GM23338 (cell line): Measurements from ENCODE around the gene TTC13. TPM values are rescaled to one million over a fixed set of nuclear protein-coding genes. Genes with fewer than 3 reads are reported as not detected.

Source experiments
- ATAC-seq: fragments of 200-7000 bp; cut with Tn5 transposase; 3 replicates; pipeline ENCODE4 v1.9.1; 2020
- DNase-seq: peaks from one replicate; pipeline ENCODE4 v3.0.0-alpha.2; 2015; ENCODE audit warnings: low spot score
- H2AFZ ChIP-seq: fragments of 200-600 bp; sonication (generic); 2 replicates; pipeline ENCODE4 v1.8.0; 2016; ENCODE audit warnings: antibody characterized with exemption, mild to moderate bottlenecking, moderate library complexity
- H3F3A ChIP-seq: fragments of 200-600 bp; sonication (generic); replicated peaks from 2 replicates; pipeline ENCODE4 v1.8.0; 2017; ENCODE audit warnings: antibody characterized with exemption, mixed run types, low read depth
- H3K27ac ChIP-seq: fragments of 200-600 bp; sonication (generic); 2 replicates; pipeline ENCODE4 v1.6.1; 2016; ENCODE audit warnings: low read depth
- H3K27me3 ChIP-seq: fragments of 200-600 bp; sonication (generic); 2 replicates; pipeline ENCODE4 v1.8.0; 2016; ENCODE audit warnings: mild to moderate bottlenecking, mixed run types, moderate library complexity; ENCODE audit not compliant: insufficient read depth
- H3K36me3 ChIP-seq: fragments of 200-600 bp; sonication (generic); 2 replicates; pipeline ENCODE4 v1.8.0; 2016; ENCODE audit warnings: mild to moderate bottlenecking; ENCODE audit not compliant: insufficient read depth
- H3K4me1 ChIP-seq: fragments of 200-600 bp; sonication (generic); 2 replicates; pipeline ENCODE4 v1.8.0; 2016; ENCODE audit warnings: mild to moderate bottlenecking, moderate library complexity; ENCODE audit not compliant: insufficient read depth
- H3K4me2 ChIP-seq: fragments of 200-600 bp; sonication (generic); 2 replicates; pipeline ENCODE4 v1.7.1; 2017; ENCODE audit warnings: mixed run types
- H3K4me3 ChIP-seq: fragments of 200-600 bp; sonication (generic); 2 replicates; pipeline ENCODE4 v1.6.1; 2016; ENCODE audit warnings: mixed run types
- H3K79me2 ChIP-seq: fragments of 200-600 bp; sonication (generic); replicated peaks from 2 replicates; pipeline ENCODE4 v1.8.0; 2017; ENCODE audit warnings: mild to moderate bottlenecking; ENCODE audit not compliant: insufficient read depth
- H3K9me2 ChIP-seq: fragments of 200-600 bp; sonication (generic); 2 replicates; pipeline ENCODE4 v1.8.0; 2017; ENCODE audit not compliant: insufficient read depth
- H4K20me1 ChIP-seq: fragments of 200-600 bp; sonication (generic); replicated peaks from 2 replicates; pipeline ENCODE4 v1.8.0; 2017; ENCODE audit warnings: mild to moderate bottlenecking; ENCODE audit not compliant: insufficient read depth
- H3K27ac Mint-ChIP-seq: 2 replicates; pipeline ENCODE4 v1.8.0; 2020; ENCODE audit warnings: inconsistent platforms, mild to moderate bottlenecking, moderate library complexity, mixed read lengths
- H3K27me3 Mint-ChIP-seq: 3 replicates; pipeline ENCODE4 v1.8.0; 2022; ENCODE audit warnings: low read depth, mild to moderate bottlenecking, moderate library complexity, mixed read lengths, inconsistent platforms; ENCODE audit not compliant: insufficient read depth, poor library complexity
- H3K36me3 Mint-ChIP-seq: 3 replicates; pipeline ENCODE4 v1.8.0; 2021; ENCODE audit warnings: low read depth, mild to moderate bottlenecking, inconsistent platforms, moderate library complexity, mixed read lengths
- H3K4me1 Mint-ChIP-seq: 3 replicates; pipeline ENCODE4 v1.8.0; 2020; ENCODE audit warnings: mild to moderate bottlenecking, inconsistent platforms, mixed read lengths
- H3K4me3 Mint-ChIP-seq: 3 replicates; pipeline ENCODE4 v1.8.0; 2021; ENCODE audit warnings: moderate library complexity, mild to moderate bottlenecking, inconsistent platforms, mixed read lengths
- H3K9me3 Mint-ChIP-seq: 3 replicates; pipeline ENCODE4 v1.8.0; 2020; ENCODE audit warnings: moderate library complexity, mild to moderate bottlenecking, inconsistent platforms, mixed read lengths
- CREB1 ChIP-seq: fragments of 250-450 bp; sonication (Bioruptor Pico); IDR thresholded peaks from 2 replicates; pipeline ENCODE4 v1.5.0; 2020; ENCODE audit warnings: low read depth, mild to moderate bottlenecking, moderate library complexity
- EZH2 ChIP-seq: fragments of 200-600 bp; sonication (generic); IDR thresholded peaks from one replicate; pipeline ENCODE4 v1.8.0; 2017; ENCODE audit warnings: antibody characterized with exemption, mild to moderate bottlenecking, low read depth; ENCODE audit not compliant: unreplicated experiment
- EZH2phosphoT487 ChIP-seq: fragments of 200-600 bp; sonication (generic); IDR thresholded peaks from one replicate; pipeline ENCODE4 v1.8.1; 2018; ENCODE audit warnings: antibody characterized with exemption; ENCODE audit not compliant: unreplicated experiment
- JUNB ChIP-seq: IDR thresholded peaks from one replicate; pipeline ENCODE4 v1.6.1; 2016; ENCODE audit warnings: antibody characterized with exemption; ENCODE audit not compliant: unreplicated experiment
- NANOG ChIP-seq: IDR thresholded peaks from 2 replicates; pipeline ENCODE4 v1.6.1; 2016; ENCODE audit warnings: antibody characterized with exemption, borderline replicate concordance
- POLR2AphosphoS5 ChIP-seq: IDR thresholded peaks from 2 replicates; pipeline ENCODE4 v1.6.1; 2016; ENCODE audit warnings: antibody characterized with exemption, low read depth
- STAT1 ChIP-seq: IDR thresholded peaks from one replicate; pipeline ENCODE4 v1.6.1; 2016; ENCODE audit warnings: antibody characterized with exemption; ENCODE audit not compliant: unreplicated experiment
- ZNF114 ChIP-seq: fragments of 250-450 bp; sonication (Bioruptor Pico); IDR thresholded peaks from 2 replicates; pipeline ENCODE4 v1.5.0; 2020; ENCODE audit warnings: mild to moderate bottlenecking, moderate library complexity
- ZNF331 ChIP-seq: fragments of 250-450 bp; sonication (Bioruptor Pico); IDR thresholded peaks from 2 replicates; pipeline ENCODE4 v1.5.0; 2020; ENCODE audit warnings: low read depth, mild to moderate bottlenecking, moderate library complexity
- polyA plus RNA-seq: library from polyadenylated mRNA; unstranded; fragments of >200 nt; fragmentation: Nextera tagmentation; extraction: Ambion mirVana; gene quantifications from 2 replicates; pipeline ENCODE4 v1.2.1, GENCODE V29; 2016
- total RNA-seq: library from RNA; depleted of rRNA; stranded (reverse); fragments of >200 nt; shearing (Covaris generic); gene quantifications from 2 replicates; pipeline ENCODE4 v1.2.3, GENCODE V29; 2014
- TF ChIP-seq, protein P1 (sequence below): IDR thresholded peaks from one replicate; pipeline ENCODE4 v1.6.1; 2018; ENCODE audit warnings: antibody characterized with exemption; ENCODE audit not compliant: unreplicated experiment
- TF ChIP-seq, protein P2 (sequence below): fragments of 250-450 bp; sonication (Bioruptor Pico); IDR thresholded peaks from 2 replicates; pipeline ENCODE4 v1.5.0; 2020; ENCODE audit warnings: mild to moderate bottlenecking, moderate library complexity
- TF ChIP-seq, protein P3 (sequence below), 2 experiments: fragments of 200-600 bp in 1 of 2; sonication (generic) in 1 of 2; conservative IDR thresholded peaks; 2 replicates each; pipeline versions ENCODE4 v1.5.1 to v1.6.1; 2016 to 2017; ENCODE audit warnings: antibody characterized with exemption in 2 of 2, low read depth in 2 of 2, mild to moderate bottlenecking in 2 of 2, moderate library complexity in 1 of 2
- TF ChIP-seq, protein P4 (sequence below): IDR thresholded peaks from 2 replicates; pipeline ENCODE4 v1.6.1; 2016; ENCODE audit warnings: antibody characterized with exemption

The TTC13 gene
- total and polyA plus RNA-seq, 2 experiments from 2014 or later, result 3.8 to 9.4 TPM

DNA sequence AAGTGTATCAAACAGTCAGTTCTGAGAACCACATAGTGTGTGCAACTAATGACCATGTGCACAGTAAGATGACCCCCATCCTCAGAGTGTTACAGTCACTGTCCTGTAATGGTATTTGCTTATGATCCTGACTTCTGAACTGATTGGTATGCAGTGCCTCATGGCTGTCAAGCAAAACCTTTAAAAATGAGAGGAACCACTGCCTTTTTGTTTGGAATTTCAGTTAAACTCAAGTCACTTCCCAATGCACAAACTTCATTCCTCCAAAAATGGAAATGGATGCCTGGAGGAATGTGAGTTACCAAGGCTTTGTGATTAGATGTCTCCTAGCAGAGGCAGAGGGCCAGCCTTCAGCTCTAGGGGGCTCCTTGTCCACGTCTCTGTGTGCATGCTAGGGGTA, 120.8 kb downstream of the TTC13 start:
- DNase-seq, result no peak
- peaks cover 71% of the 10 kb centered on the region for H3K79me2 ChIP-seq
- peaks cover 36% of the 10 kb centered on the region for H3K36me3 Mint-ChIP-seq
- peaks cover 32% of the 10 kb centered on the region; the same call in 1 of the 2 replicates for H4K20me1 ChIP-seq
- H3K9me2 ChIP-seq, result peaks cover 3% of the 10 kb centered on the region; the same call in 1 of the 2 replicates
- peaks cover 18% of the 10 kb centered on the region; the same call in 1 of the 2 replicates for H3K4me1 ChIP-seq
- H3K27ac ChIP-seq, result no peak overlapping the region
- TF ChIP-seq ZNF331 (no peak), CREB1 (no peak), POLR2AphosphoS5 (no peak), NANOG (no peak), STAT1 (no peak), ZNF114 (no peak), EZH2phosphoT487 (no peak), EZH2 (no peak), JUNB (no peak)
- TF ChIP-seq, protein P1, sequence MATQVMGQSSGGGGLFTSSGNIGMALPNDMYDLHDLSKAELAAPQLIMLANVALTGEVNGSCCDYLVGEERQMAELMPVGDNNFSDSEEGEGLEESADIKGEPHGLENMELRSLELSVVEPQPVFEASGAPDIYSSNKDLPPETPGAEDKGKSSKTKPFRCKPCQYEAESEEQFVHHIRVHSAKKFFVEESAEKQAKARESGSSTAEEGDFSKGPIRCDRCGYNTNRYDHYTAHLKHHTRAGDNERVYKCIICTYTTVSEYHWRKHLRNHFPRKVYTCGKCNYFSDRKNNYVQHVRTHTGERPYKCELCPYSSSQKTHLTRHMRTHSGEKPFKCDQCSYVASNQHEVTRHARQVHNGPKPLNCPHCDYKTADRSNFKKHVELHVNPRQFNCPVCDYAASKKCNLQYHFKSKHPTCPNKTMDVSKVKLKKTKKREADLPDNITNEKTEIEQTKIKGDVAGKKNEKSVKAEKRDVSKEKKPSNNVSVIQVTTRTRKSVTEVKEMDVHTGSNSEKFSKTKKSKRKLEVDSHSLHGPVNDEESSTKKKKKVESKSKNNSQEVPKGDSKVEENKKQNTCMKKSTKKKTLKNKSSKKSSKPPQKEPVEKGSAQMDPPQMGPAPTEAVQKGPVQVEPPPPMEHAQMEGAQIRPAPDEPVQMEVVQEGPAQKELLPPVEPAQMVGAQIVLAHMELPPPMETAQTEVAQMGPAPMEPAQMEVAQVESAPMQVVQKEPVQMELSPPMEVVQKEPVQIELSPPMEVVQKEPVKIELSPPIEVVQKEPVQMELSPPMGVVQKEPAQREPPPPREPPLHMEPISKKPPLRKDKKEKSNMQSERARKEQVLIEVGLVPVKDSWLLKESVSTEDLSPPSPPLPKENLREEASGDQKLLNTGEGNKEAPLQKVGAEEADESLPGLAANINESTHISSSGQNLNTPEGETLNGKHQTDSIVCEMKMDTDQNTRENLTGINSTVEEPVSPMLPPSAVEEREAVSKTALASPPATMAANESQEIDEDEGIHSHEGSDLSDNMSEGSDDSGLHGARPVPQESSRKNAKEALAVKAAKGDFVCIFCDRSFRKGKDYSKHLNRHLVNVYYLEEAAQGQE, result no peak
- TF ChIP-seq, protein P2, sequence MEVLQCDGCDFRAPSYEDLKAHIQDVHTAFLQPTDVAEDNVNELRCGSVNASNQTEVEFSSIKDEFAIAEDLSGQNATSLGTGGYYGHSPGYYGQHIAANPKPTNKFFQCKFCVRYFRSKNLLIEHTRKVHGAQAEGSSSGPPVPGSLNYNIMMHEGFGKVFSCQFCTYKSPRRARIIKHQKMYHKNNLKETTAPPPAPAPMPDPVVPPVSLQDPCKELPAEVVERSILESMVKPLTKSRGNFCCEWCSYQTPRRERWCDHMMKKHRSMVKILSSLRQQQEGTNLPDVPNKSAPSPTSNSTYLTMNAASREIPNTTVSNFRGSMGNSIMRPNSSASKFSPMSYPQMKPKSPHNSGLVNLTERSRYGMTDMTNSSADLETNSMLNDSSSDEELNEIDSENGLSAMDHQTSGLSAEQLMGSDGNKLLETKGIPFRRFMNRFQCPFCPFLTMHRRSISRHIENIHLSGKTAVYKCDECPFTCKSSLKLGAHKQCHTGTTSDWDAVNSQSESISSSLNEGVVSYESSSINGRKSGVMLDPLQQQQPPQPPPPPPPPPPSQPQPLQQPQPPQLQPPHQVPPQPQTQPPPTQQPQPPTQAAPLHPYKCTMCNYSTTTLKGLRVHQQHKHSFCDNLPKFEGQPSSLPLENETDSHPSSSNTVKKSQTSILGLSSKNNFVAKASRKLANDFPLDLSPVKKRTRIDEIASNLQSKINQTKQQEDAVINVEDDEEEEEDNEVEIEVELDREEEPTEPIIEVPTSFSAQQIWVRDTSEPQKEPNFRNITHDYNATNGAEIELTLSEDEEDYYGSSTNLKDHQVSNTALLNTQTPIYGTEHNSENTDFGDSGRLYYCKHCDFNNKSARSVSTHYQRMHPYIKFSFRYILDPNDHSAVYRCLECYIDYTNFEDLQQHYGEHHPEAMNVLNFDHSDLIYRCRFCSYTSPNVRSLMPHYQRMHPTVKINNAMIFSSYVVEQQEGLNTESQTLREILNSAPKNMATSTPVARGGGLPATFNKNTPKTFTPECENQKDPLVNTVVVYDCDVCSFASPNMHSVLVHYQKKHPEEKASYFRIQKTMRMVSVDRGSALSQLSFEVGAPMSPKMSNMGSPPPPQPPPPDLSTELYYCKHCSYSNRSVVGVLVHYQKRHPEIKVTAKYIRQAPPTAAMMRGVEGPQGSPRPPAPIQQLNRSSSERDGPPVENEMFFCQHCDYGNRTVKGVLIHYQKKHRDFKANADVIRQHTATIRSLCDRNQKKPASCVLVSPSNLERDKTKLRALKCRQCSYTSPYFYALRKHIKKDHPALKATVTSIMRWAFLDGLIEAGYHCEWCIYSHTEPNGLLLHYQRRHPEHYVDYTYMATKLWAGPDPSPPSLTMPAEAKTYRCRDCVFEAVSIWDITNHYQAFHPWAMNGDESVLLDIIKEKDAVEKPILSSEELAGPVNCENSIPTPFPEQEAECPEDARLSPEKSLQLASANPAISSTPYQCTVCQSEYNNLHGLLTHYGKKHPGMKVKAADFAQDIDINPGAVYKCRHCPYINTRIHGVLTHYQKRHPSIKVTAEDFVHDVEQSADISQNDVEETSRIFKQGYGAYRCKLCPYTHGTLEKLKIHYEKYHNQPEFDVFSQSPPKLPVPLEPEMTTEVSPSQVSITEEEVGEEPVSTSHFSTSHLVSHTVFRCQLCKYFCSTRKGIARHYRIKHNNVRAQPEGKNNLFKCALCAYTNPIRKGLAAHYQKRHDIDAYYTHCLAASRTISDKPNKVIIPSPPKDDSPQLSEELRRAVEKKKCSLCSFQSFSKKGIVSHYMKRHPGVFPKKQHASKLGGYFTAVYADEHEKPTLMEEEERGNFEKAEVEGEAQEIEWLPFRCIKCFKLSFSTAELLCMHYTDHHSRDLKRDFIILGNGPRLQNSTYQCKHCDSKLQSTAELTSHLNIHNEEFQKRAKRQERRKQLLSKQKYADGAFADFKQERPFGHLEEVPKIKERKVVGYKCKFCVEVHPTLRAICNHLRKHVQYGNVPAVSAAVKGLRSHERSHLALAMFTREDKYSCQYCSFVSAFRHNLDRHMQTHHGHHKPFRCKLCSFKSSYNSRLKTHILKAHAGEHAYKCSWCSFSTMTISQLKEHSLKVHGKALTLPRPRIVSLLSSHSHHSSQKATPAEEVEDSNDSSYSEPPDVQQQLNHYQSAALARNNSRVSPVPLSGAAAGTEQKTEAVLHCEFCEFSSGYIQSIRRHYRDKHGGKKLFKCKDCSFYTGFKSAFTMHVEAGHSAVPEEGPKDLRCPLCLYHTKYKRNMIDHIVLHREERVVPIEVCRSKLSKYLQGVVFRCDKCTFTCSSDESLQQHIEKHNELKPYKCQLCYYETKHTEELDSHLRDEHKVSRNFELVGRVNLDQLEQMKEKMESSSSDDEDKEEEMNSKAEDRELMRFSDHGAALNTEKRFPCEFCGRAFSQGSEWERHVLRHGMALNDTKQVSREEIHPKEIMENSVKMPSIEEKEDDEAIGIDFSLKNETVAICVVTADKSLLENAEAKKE (CRISPR knock-in tag), result no peak
- TF ChIP-seq, protein P3, sequence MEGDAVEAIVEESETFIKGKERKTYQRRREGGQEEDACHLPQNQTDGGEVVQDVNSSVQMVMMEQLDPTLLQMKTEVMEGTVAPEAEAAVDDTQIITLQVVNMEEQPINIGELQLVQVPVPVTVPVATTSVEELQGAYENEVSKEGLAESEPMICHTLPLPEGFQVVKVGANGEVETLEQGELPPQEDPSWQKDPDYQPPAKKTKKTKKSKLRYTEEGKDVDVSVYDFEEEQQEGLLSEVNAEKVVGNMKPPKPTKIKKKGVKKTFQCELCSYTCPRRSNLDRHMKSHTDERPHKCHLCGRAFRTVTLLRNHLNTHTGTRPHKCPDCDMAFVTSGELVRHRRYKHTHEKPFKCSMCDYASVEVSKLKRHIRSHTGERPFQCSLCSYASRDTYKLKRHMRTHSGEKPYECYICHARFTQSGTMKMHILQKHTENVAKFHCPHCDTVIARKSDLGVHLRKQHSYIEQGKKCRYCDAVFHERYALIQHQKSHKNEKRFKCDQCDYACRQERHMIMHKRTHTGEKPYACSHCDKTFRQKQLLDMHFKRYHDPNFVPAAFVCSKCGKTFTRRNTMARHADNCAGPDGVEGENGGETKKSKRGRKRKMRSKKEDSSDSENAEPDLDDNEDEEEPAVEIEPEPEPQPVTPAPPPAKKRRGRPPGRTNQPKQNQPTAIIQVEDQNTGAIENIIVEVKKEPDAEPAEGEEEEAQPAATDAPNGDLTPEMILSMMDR (conservative IDR thresholded peaks at IDR 0.05; ENCODE audit: low read depth in 2 of 2), result no peak
- TF ChIP-seq, protein P4, sequence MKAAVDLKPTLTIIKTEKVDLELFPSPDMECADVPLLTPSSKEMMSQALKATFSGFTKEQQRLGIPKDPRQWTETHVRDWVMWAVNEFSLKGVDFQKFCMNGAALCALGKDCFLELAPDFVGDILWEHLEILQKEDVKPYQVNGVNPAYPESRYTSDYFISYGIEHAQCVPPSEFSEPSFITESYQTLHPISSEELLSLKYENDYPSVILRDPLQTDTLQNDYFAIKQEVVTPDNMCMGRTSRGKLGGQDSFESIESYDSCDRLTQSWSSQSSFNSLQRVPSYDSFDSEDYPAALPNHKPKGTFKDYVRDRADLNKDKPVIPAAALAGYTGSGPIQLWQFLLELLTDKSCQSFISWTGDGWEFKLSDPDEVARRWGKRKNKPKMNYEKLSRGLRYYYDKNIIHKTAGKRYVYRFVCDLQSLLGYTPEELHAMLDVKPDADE, result no peak
- H3K27ac Mint-ChIP-seq, result no peak overlapping the region
- H3K4me2 ChIP-seq, result 0 out of 2 replicates have a peak overlapping the region, but pooled peaks have one; percentile 35
- no peak overlapping the region for H3K4me3 Mint-ChIP-seq
- H3F3A ChIP-seq, result no peaks in the 10 kb centered on the region
- H3K4me1 Mint-ChIP-seq, result peaks cover 51% of the 10 kb centered on the region
- no peaks in the 10 kb centered on the region for H3K27me3 ChIP-seq
- H3K36me3 ChIP-seq, result peaks cover 8% of the 10 kb centered on the region; the same call in 1 of the 2 replicates
- no peak overlapping the region for H3K4me3 ChIP-seq
- H2AFZ ChIP-seq, result no peak overlapping the region
- peaks cover 2% of the 10 kb centered on the region for H3K27me3 Mint-ChIP-seq
- no peak for ATAC-seq
- H3K9me3 Mint-ChIP-seq, result peaks cover 2% of the 10 kb centered on the region; the same call in 2 of the 3 replicates
